Sigmoid colon (tissue), 4 donors: ENCODE measurements around the gene DGKE.

Experiments
- CTCF ChIP-seq, 4 experiments: fragments of 450-650 bp in 3 of 4; fragments of 200-600 bp in 1 of 4; IDR thresholded peaks; one replicate each; pipeline ENCODE4 v1.5.1; 2016 to 2019; ENCODE audit warnings: antibody characterized with exemption in 4 of 4, mild to moderate bottlenecking in 3 of 4, moderate library complexity in 2 of 4
- EP300 ChIP-seq, 4 donors: sonication (generic); formaldehyde crosslinking; IDR thresholded peaks; one replicate each; pipeline ENCODE4 v1.6.1; 2017; ENCODE audit warnings: antibody characterized with exemption in 4 of 4

- TF ChIP-seq CTCF (IDR thresholded peaks at IDR 0.05) (no peak), EP300 (IDR thresholded peaks at IDR 0.05) (no peak)
These were observed 64.9 kb downstream of the DGKE start for GRCh38 chr17:56898874-56899273.
